Smooth muscle cell (in vitro differentiated cells): ENCODE data around the gene KIAA0825. TPM values are rescaled to one million over a fixed set of nuclear protein-coding genes. Genes with fewer than 3 reads are reported as not detected.

Experiments
- DNase-seq: peaks from one replicate; lab custom pipeline; 2025; ENCODE audit not compliant: unreplicated experiment; lab: John Stamatoyannopoulos, UW
- H2AFZ ChIP-seq: fragments of 200-600 bp; sonication (generic); 2 replicates; pipeline ENCODE4 v1.6.0; 2016; ENCODE audit warnings: antibody characterized with exemption, low read depth, mild to moderate bottlenecking
- H3F3A ChIP-seq: fragments of 200-600 bp; sonication (generic); 2 replicates; pipeline ENCODE4 v1.6.0; 2017; ENCODE audit warnings: antibody characterized with exemption, low read depth
- H3K27ac ChIP-seq: fragments of 200-600 bp; sonication (generic); 2 replicates; pipeline ENCODE4 v1.5.1; 2016; ENCODE audit warnings: low read depth, mild to moderate bottlenecking
- H3K27me3 ChIP-seq: fragments of 200-600 bp; sonication (generic); 2 replicates; pipeline ENCODE4 v1.6.1; 2016; ENCODE audit warnings: low read depth, mild to moderate bottlenecking
- H3K36me3 ChIP-seq: fragments of 200-600 bp; sonication (generic); 2 replicates; pipeline ENCODE4 v1.5.1; 2016; ENCODE audit warnings: low read depth
- H3K4me1 ChIP-seq: fragments of 200-600 bp; sonication (generic); 2 replicates; pipeline ENCODE4 v1.5.1; 2016; ENCODE audit warnings: low read depth
- H3K4me2 ChIP-seq: fragments of 200-600 bp; sonication (generic); 2 replicates; pipeline ENCODE4 v1.6.0; 2016; ENCODE audit warnings: mild to moderate bottlenecking
- H3K4me3 ChIP-seq: fragments of 200-600 bp; sonication (generic); 2 replicates; pipeline ENCODE4 v1.5.1; 2016; ENCODE audit warnings: mild to moderate bottlenecking
- H3K79me2 ChIP-seq: fragments of 200-600 bp; sonication (generic); 2 replicates; pipeline ENCODE4 v1.6.0; 2016; ENCODE audit warnings: low read depth, mild to moderate bottlenecking
- H3K9ac ChIP-seq: fragments of 200-600 bp; sonication (generic); 2 replicates; pipeline ENCODE4 v1.6.0; 2016; ENCODE audit warnings: low read depth
- H3K9me3 ChIP-seq: fragments of 200-600 bp; sonication (generic); replicated peaks from 2 replicates; pipeline ENCODE4 v1.5.1; 2016; ENCODE audit warnings: low read depth
- H4K20me1 ChIP-seq: fragments of 200-600 bp; sonication (generic); 2 replicates; pipeline ENCODE4 v1.6.0; 2016; ENCODE audit warnings: low read depth
- WGBS: methylation state at CpG from one replicate; pipeline ENCODE4 v1.1.7; 2016; ENCODE audit warnings: low lambda C conversion rate; 5-methylcytosine and 5-hydroxymethylcytosine counted together
- polyA plus RNA-seq: library from polyadenylated mRNA; unstranded; fragments of >200 nt; fragmentation: Nextera tagmentation; extraction: Ambion mirVana; gene quantifications from 2 replicates; pipeline ENCODE4 v1.2.1, GENCODE V29; 2016
- total RNA-seq: library from RNA; depleted of rRNA; stranded (reverse); fragments of >200 nt; gene quantifications from 2 replicates; pipeline ENCODE4 v1.2.3, GENCODE V29; 2014
- TF ChIP-seq, protein P1 (sequence below): fragments of 200-600 bp; sonication (generic); IDR thresholded peaks from 2 replicates; pipeline ENCODE4 v1.5.1; 2017; ENCODE audit warnings: borderline replicate concordance, mild to moderate bottlenecking, antibody characterized with exemption; ENCODE audit not compliant: insufficient read depth, poor library complexity, severe bottlenecking

Gene KIAA0825
- total and polyA plus RNA-seq, 2 experiments from 2014 or later, result 1.3 to 3.1 TPM

DNA sequence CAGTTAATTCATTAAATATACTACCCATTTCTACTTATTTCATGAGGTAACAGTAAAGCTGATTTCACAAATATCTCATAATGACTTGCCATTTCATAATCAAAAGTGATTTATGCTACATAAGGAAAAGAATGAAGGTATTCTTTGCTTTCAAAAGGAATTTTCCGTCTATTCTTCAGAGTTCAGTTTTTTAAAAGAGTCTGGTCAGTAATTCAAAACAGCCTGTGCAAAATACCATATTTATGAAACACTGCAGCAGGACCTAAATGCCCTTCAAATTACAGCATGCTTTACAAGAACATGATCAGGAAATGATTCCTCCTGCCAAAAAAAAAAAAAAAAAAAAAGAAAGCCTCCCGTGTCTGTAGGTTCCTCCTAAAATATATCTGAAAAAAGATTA lies 154.7 kb downstream of the KIAA0825 start:
- Histone ChIP-seq H3K27me3 (no peaks in the 10 kb centered on the region), H3K9ac (no peak overlapping the region), H2AFZ (no peak overlapping the region), H3K4me3 (no peak overlapping the region), H3K9me3 (no peaks in the 10 kb centered on the region), H3F3A (no peaks in the 10 kb centered on the region), H3K27ac (no peak overlapping the region), H3K4me2 (no peak overlapping the region), H3K4me1 (no peaks in the 10 kb centered on the region), H3K36me3 (no peaks in the 10 kb centered on the region), H4K20me1 (no peaks in the 10 kb centered on the region), H3K79me2 (no peaks in the 10 kb centered on the region)
- WGBS, result 60% methylated on average over 2 of the region's 2 CpGs
- TF ChIP-seq, protein P1, sequence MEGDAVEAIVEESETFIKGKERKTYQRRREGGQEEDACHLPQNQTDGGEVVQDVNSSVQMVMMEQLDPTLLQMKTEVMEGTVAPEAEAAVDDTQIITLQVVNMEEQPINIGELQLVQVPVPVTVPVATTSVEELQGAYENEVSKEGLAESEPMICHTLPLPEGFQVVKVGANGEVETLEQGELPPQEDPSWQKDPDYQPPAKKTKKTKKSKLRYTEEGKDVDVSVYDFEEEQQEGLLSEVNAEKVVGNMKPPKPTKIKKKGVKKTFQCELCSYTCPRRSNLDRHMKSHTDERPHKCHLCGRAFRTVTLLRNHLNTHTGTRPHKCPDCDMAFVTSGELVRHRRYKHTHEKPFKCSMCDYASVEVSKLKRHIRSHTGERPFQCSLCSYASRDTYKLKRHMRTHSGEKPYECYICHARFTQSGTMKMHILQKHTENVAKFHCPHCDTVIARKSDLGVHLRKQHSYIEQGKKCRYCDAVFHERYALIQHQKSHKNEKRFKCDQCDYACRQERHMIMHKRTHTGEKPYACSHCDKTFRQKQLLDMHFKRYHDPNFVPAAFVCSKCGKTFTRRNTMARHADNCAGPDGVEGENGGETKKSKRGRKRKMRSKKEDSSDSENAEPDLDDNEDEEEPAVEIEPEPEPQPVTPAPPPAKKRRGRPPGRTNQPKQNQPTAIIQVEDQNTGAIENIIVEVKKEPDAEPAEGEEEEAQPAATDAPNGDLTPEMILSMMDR, result no peak
- no peak for DNase-seq

DNA sequence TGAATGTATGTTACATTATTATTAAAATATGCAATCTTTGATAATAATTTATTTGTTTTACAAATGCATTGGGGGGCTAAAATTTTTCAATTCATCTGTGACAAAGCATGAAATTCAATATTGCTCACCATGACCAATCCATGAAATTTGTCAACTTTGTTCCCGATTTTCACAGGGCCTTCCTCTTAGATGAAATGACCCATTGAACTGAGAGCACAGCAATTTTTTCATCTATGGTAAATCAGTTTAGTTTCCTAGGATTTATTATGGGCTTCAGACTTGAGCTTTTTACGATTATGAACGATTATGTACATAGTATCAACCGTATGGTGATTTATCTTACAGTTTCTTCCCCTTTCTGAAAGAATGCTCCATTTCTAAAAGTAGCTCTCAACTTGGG lies 157.3 kb downstream of the KIAA0825 start:
- WGBS, result 92% methylated on average over 4 of the region's 4 CpGs
- Histone ChIP-seq H3K79me2 (no peaks in the 10 kb centered on the region), H4K20me1 (no peaks in the 10 kb centered on the region), H3K4me3 (no peak overlapping the region), H3K4me1 (no peaks in the 10 kb centered on the region), H3K9me3 (no peaks in the 10 kb centered on the region), H3K27ac (no peak overlapping the region), H3K9ac (no peak overlapping the region), H3F3A (no peaks in the 10 kb centered on the region), H3K36me3 (no peaks in the 10 kb centered on the region), H2AFZ (no peak overlapping the region), H3K4me2 (no peak overlapping the region), H3K27me3 (no peaks in the 10 kb centered on the region)
- DNase-seq, result no peak
- TF ChIP-seq, protein P1, result no peak

DNA sequence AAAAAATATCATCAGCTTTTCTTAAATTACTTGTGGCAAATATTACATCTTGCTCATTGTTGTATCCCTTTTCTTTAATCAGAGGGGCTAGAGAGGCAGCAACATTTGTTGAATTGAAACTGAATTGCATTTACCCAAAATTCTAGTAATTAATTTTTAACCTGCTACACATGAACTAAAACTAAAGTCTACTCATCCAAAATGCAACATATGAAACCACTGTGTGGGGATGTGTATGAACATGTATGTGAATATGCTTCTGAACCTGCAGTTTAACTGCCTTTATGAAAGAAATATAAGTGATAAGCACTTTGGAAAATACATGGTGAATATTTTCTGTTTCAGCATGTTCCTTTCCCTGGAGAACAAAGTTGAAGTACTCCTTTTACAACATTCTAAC lies 158.5 kb downstream of the KIAA0825 start:
- no peak for DNase-seq
- no peaks in the 10 kb centered on the region for H3K27me3 ChIP-seq
- H3K79me2 ChIP-seq, result no peaks in the 10 kb centered on the region
- H2AFZ ChIP-seq, result no peak overlapping the region
- no peaks in the 10 kb centered on the region for H3K36me3 ChIP-seq
- TF ChIP-seq, protein P1, result no peak
- H4K20me1 ChIP-seq, result no peaks in the 10 kb centered on the region
- no peak overlapping the region for H3K4me2 ChIP-seq
- no peak overlapping the region for H3K4me3 ChIP-seq
- no peak overlapping the region for H3K9ac ChIP-seq
- no peaks in the 10 kb centered on the region for H3K4me1 ChIP-seq
- no peaks in the 10 kb centered on the region for H3K9me3 ChIP-seq
- H3F3A ChIP-seq, result no peaks in the 10 kb centered on the region
- H3K27ac ChIP-seq, result no peak overlapping the region

DNA sequence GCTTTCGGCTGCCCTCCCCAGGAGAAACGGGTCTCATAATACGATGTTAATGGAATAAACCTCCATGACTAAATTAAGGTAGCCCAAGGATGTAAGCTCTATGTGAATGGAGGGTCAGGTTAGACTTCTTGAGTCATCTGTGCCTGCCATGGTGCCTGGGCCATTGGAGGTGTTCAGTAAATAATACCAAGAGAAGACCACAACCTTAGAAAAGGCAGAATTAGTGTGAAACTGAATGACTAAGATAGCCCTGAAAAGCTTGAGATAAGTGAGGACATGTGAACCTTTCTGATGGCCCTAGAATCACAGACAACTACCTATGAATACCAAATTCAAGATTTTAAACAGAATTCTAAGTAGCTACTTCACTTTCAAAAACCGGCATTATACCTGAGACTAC lies 160.6 kb downstream of the KIAA0825 start:
- Histone ChIP-seq H3K79me2 (no peaks in the 10 kb centered on the region), H3F3A (no peaks in the 10 kb centered on the region), H3K36me3 (no peaks in the 10 kb centered on the region), H3K27me3 (no peaks in the 10 kb centered on the region), H3K4me1 (no peaks in the 10 kb centered on the region), H3K4me2 (no peak overlapping the region), H2AFZ (no peak overlapping the region), H3K4me3 (no peak overlapping the region), H4K20me1 (no peaks in the 10 kb centered on the region), H3K9me3 (no peaks in the 10 kb centered on the region), H3K9ac (no peak overlapping the region), H3K27ac (no peak overlapping the region)
- DNase-seq, result no peak
- TF ChIP-seq, protein P1, result no peak
- WGBS, result 91% methylated on average over 4 of the region's 4 CpGs
